HepG2 (cell line): Measurements from ENCODE around the gene AMIGO3. TPM values are rescaled to one million over a fixed set of nuclear protein-coding genes. Genes with fewer than 3 reads are reported as not detected.
A peak's percentile ranks its signal among the peaks of the same experiment; 100 is the strongest.

Experiments
- ATAC-seq: fragments of 200-7000 bp; cut with Tn5 transposase; 3 replicates; pipeline ENCODE4 v1.9.1; 2020; ENCODE audit warnings: mild to moderate bottlenecking, moderate library complexity
- BruUV-seq: library from RNA; stranded (reverse); fragments of 400-500 nt; replicated peaks from 2 replicates; lab custom pipeline; 2021; lab: Mats Ljungman, UMichigan
- CTCF ChIA-PET: fragments of 300-600 bp; formaldehyde crosslinking; extraction: SDS; loops from one replicate; lab custom pipeline; 2021; ENCODE audit warnings: low total read pairs, inconsistent platforms, low intra/inter-chr PET ratio; lab: Yijun Ruan, JAX
- POLR2A ChIA-PET: fragments of 350-600 bp; sonication (Branson Sonifier 250); formaldehyde crosslinking; loops from one replicate; lab custom pipeline; 2020; ENCODE audit warnings: antibody characterized with exemption, inconsistent platforms; lab: Yijun Ruan, JAX
- DNase-seq: peaks from one replicate; pipeline ENCODE4 v3.0.0-alpha.2; 2015; ENCODE audit warnings: low spot score
- FAIRE-seq: peaks from 3 replicates; lab custom pipeline; 2011; peaks lifted over from hg19 to GRCh38; lab: Jason Lieb, UNC
- H2AFZ ChIP-seq: one replicate; pipeline ENCODE4 v1.6.1; 2011; ENCODE audit warnings: low read length, inconsistent platforms
- H3K27ac ChIP-seq: fragments of 300-600 bp; 3 replicates; pipeline ENCODE4 v1.8.0; 2011; ENCODE audit warnings: mixed run types, mild to moderate bottlenecking, mixed read lengths, low read length, inconsistent platforms; ENCODE audit not compliant: insufficient read depth; ENCODE audit errors: extremely low read length
- H3K27me3 ChIP-seq, 2 experiments: fragments of 200-600 bp in 1 of 2; 2 replicates in 1 of 2; 3 replicates in 1 of 2; pipeline versions ENCODE4 v1.6.0 to v1.8.0; 2011; ENCODE audit warnings: low read length in 2 of 2, mild to moderate bottlenecking in 2 of 2, moderate library complexity in 2 of 2, inconsistent platforms in 1 of 2; ENCODE audit not compliant: insufficient read depth in 2 of 2, control insufficient read depth in 1 of 2
- H3K36me3 ChIP-seq, 2 experiments: fragments of 200-600 bp in 1 of 2; replicated peaks in 1 of 2; 2 replicates in 1 of 2; 3 replicates in 1 of 2; pipeline versions ENCODE4 v1.5.1 to v1.8.0; 2011; ENCODE audit warnings: low read length in 2 of 2, inconsistent platforms in 1 of 2; ENCODE audit not compliant: insufficient read depth in 2 of 2, control insufficient read depth in 1 of 2
- H3K4me1 ChIP-seq: 2 replicates; pipeline ENCODE4 v1.5.1; 2012; ENCODE audit warnings: low read length, inconsistent platforms; ENCODE audit not compliant: insufficient read depth
- H3K4me2 ChIP-seq: 2 replicates; pipeline ENCODE4 v1.6.0; 2011; ENCODE audit warnings: low read depth, low read length, inconsistent platforms
- H3K4me3 ChIP-seq, 3 experiments: fragments of 200-600 bp in 1 of 3; sonication (generic), shearing (Covaris generic) in 1 of 3; replicated peaks in 1 of 3; 2 replicates each; pipeline ENCODE4 v1.5.1; 2011 to 2016; ENCODE audit warnings: low read length in 3 of 3, inconsistent platforms in 2 of 3, low read depth in 2 of 3, mild to moderate bottlenecking in 2 of 3, control low read depth in 1 of 3, mixed read lengths in 1 of 3; ENCODE audit not compliant: insufficient read depth in 1 of 3
- H3K79me2 ChIP-seq: one replicate; pipeline ENCODE4 v1.6.1; 2011; ENCODE audit warnings: low read length, inconsistent platforms; ENCODE audit not compliant: insufficient read depth
- H3K9ac ChIP-seq: 2 replicates; pipeline ENCODE4 v1.6.0; 2011; ENCODE audit warnings: mild to moderate bottlenecking, low read depth, low read length, inconsistent platforms; ENCODE audit not compliant: insufficient read depth
- H3K9me3 ChIP-seq: 2 replicates; pipeline ENCODE4 v1.5.1; 2012; ENCODE audit warnings: mild to moderate bottlenecking, low read length
- H4K20me1 ChIP-seq: 2 replicates; pipeline ENCODE4 v1.6.0; 2011; ENCODE audit warnings: inconsistent platforms, mild to moderate bottlenecking, low read length, moderate library complexity; ENCODE audit not compliant: insufficient read depth
- AFF4 ChIP-seq: sonication (generic); formaldehyde crosslinking; IDR thresholded peaks from 2 replicates; pipeline ENCODE4 v1.4.0; 2020; ENCODE audit warnings: missing genetic modification reagents
- AGO2 ChIP-seq: fragments of 200-400 bp; formaldehyde crosslinking; optimal IDR thresholded peaks from 2 replicates; pipeline ENCODE3; 2017; ENCODE audit warnings: mild to moderate bottlenecking, low read depth, low read length, moderate library complexity
- CREBL2 ChIP-seq: sonication (generic); formaldehyde crosslinking; IDR thresholded peaks from 2 replicates; pipeline ENCODE4 v1.8.1; 2023; ENCODE audit warnings: missing genetic modification reagents, mild to moderate bottlenecking, borderline replicate concordance
- KMT2B ChIP-seq: IDR thresholded peaks from 2 replicates; pipeline ENCODE4 v1.6.1; 2016; ENCODE audit warnings: missing genetic modification reagents, missing compliant biosample characterization
- MEF2D ChIP-seq: sonication (generic); formaldehyde crosslinking; IDR thresholded peaks from 2 replicates; pipeline ENCODE4 v1.5.1; 2020; ENCODE audit warnings: mild to moderate bottlenecking, missing genetic modification reagents
- RARA ChIP-seq: IDR thresholded peaks from 2 replicates; pipeline ENCODE4 v1.6.1; 2016; ENCODE audit warnings: missing genetic modification reagents, missing compliant biosample characterization
- SMAD3 ChIP-seq: sonication (generic); formaldehyde crosslinking; IDR thresholded peaks from 2 replicates; pipeline ENCODE4 v1.4.0; 2020; ENCODE audit warnings: missing genetic modification reagents
- TIGD3 ChIP-seq: sonication (generic); formaldehyde crosslinking; IDR thresholded peaks from 2 replicates; pipeline ENCODE4 v1.5.1; 2020; ENCODE audit warnings: mild to moderate bottlenecking, missing genetic modification reagents, borderline replicate concordance
- ZBTB49 ChIP-seq: sonication (generic); formaldehyde crosslinking; IDR thresholded peaks from 2 replicates; pipeline ENCODE4 v1.4.0; 2020; ENCODE audit warnings: missing genetic modification reagents, borderline replicate concordance
- WGBS: methylation state at CpG from one replicate; pipeline ENCODE4 v1.1.6; 2017; ENCODE audit warnings: low lambda C conversion rate; 5-methylcytosine and 5-hydroxymethylcytosine counted together
- in situ Hi-C: cut with HindIII; loops from 2 replicates; pipeline ENCODE4 v1.10.0; 2017; ENCODE audit warnings: low pct_unique_long_range_greater_than_20kb; ENCODE audit not compliant: extremely low pct_ligation_motif_present
- intact Hi-C: fragments of 100-400 bp; cut with micrococcal nuclease; formaldehyde crosslinking; loops from one replicate; pipeline ENCODE4 v1.10.0; 2022; ENCODE audit not compliant: unreplicated experiment
- polyA plus RNA-seq, 8 experiments: library from polyadenylated mRNA; depleted of rRNA in 3 of 8; stranded (reverse) in 7 of 8; unstranded in 1 of 8; fragments of >200 nt; fragmentation: Illumina TruSeq in 4 of 8; extraction: Trizol in 4 of 8; gene quantifications; 2 replicates each; pipeline versions ENCODE4 v1.2.1 to v1.2.3, GENCODE V29; 2011 to 2016; ENCODE audit warnings: low read depth in 4 of 8, missing spikeins in 1 of 8, mixed read lengths in 1 of 8; ENCODE audit not compliant: insufficient read depth in 1 of 8
- total RNA-seq, 5 experiments: library from RNA; depleted of rRNA; stranded (reverse); fragments of >200 nt; fragmentation: Illumina TruSeq; extraction: Trizol; gene quantifications; 2 replicates each; pipeline ENCODE4 v1.2.3, GENCODE V29; 2016; ENCODE audit warnings: low read depth in 1 of 5

Gene AMIGO3
- total and polyA plus RNA-seq, 2 of the 13 experiments (the other 11 are each of a cell fraction or from before 2014, with no cell fraction given), result 0.35 TPM; not detected in 1

GRCh38 chr3:49716169-49716568 lies 3.3 kb downstream of the AMIGO3 start (continued):
- no peak for TF ChIP-seq AFF4 (CRISPR knock-in tag)
- no peak for TF ChIP-seq ZBTB49 (CRISPR knock-in tag)
- no peak for TF ChIP-seq KMT2B (CRISPR knock-in tag)
- TF ChIP-seq SMAD3, result no peak
- no peak for TF ChIP-seq RARA (CRISPR knock-in tag)
- TF ChIP-seq CREBL2 (CRISPR knock-in tag), result no peak
- TF ChIP-seq, all 625 proteins: peak for 0

GRCh38 chr3:49715611-49716121 lies 3.8 kb downstream of the AMIGO3 start:
- no peak for ATAC-seq
- POLR2A ChIA-PET, result no interaction called here
- Histone ChIP-seq H3K27ac (no peak overlapping the region), H3K4me1 (peaks cover 23% of the 10 kb centered on the region), H3K4me3 (no peak overlapping the region), H3K9ac (no peak overlapping the region), H4K20me1 (no peaks in the 10 kb centered on the region), H3K36me3 (peaks cover 4 to 12% of the 10 kb centered on the region in 2 experiments; a peak in 4 of 5 replicates), H2AFZ (no peak overlapping the region), H3K27me3 (no peaks in the 10 kb centered on the region), H3K9me3 (no peaks in the 10 kb centered on the region)
- no peak for DNase-seq
- CTCF ChIA-PET, result no interaction called here
- FAIRE-seq, result no peak
- BruUV-seq, result no TSS peak
- in situ Hi-C loops, result no loop called here
- intact Hi-C loops, result no loop called here
- TF ChIP-seq TIGD3 (no peak), AGO2 (peak; percentile 23), MEF2D (CRISPR knock-in tag) (no peak)
- TF ChIP-seq, all 625 proteins: peak for 1
- 100% methylated on average over 2 of the region's 13 CpGs for WGBS
- Histone ChIP-seq H3K79me2 (no peaks in the 10 kb centered on the region), H3K4me2 (no peak overlapping the region)
